ENCODE results near the gene SPATA13.

GRCh38 chr13:24282256-24282655 is 121.7 kb downstream of the SPATA13 start:
- no peak for TF ChIP-seq CTCF (IDR thresholded peaks at IDR 0.05; ENCODE audit: insufficient read depth, low read length, poor library complexity, severe bottlenecking)
- no peak for TF ChIP-seq EZH2phosphoT487 (conservative IDR thresholded peaks at IDR 0.05; ENCODE audit: low read length)
